MCF 10A (cell line): ENCODE measurements around the gene LAPTM5. TPM values are rescaled to one million over a fixed set of nuclear protein-coding genes. Genes with fewer than 3 reads are reported as not detected.

Experiments used
- BruUV-seq: library from RNA; stranded (reverse); fragments of 400-500 nt; replicated peaks from 2 replicates; lab custom pipeline; 2021; lab: Mats Ljungman, UMichigan
- CTCF ChIA-PET: fragments of 300-600 bp; sonication (Branson Sonifier 250); formaldehyde crosslinking; extraction: SDS; loops from one replicate; lab custom pipeline; 2021; ENCODE audit warnings: antibody characterized with exemption, inconsistent platforms; lab: Yijun Ruan, JAX
- POLR2A ChIA-PET: fragments of 300-600, 350-650 bp; sonication (Branson Sonifier 250); formaldehyde crosslinking; extraction: SDS; loops from one replicate; lab custom pipeline; 2020; ENCODE audit warnings: antibody characterized with exemption, inconsistent platforms; lab: Yijun Ruan, JAX
- DNase-seq: peaks from one replicate; pipeline ENCODE4 v3.0.0-alpha.2; 2018; ENCODE audit not compliant: unreplicated experiment
- H3K27ac Mint-ChIP-seq: one replicate; pipeline ENCODE4 v1.8.0; 2022; ENCODE audit warnings: mild to moderate bottlenecking, low read depth, mixed read lengths; ENCODE audit not compliant: unreplicated experiment
- H3K27me3 Mint-ChIP-seq: one replicate; pipeline ENCODE4 v1.8.0; 2022; ENCODE audit warnings: mixed read lengths; ENCODE audit not compliant: insufficient read depth, unreplicated experiment
- H3K36me3 Mint-ChIP-seq: one replicate; pipeline ENCODE4 v1.8.0; 2022; ENCODE audit warnings: mild to moderate bottlenecking, moderate library complexity, mixed read lengths; ENCODE audit not compliant: insufficient read depth, unreplicated experiment
- H3K4me1 Mint-ChIP-seq: one replicate; pipeline ENCODE4 v1.8.0; 2022; ENCODE audit warnings: mixed read lengths; ENCODE audit not compliant: insufficient read depth, unreplicated experiment
- H3K4me3 Mint-ChIP-seq: one replicate; pipeline ENCODE4 v1.8.0; 2022; ENCODE audit warnings: mild to moderate bottlenecking, moderate library complexity, mixed read lengths; ENCODE audit not compliant: unreplicated experiment
- H3K9me3 Mint-ChIP-seq: one replicate; pipeline ENCODE4 v1.8.0; 2022; ENCODE audit warnings: mixed read lengths; ENCODE audit not compliant: unreplicated experiment
- CTCF ChIP-seq: fragments of 200-600 bp; IDR thresholded peaks from one replicate; pipeline ENCODE4 v1.8.0; 2022; ENCODE audit warnings: antibody characterized with exemption, mild to moderate bottlenecking; ENCODE audit not compliant: unreplicated experiment
- intact Hi-C: fragments of 100-400 bp; cut with micrococcal nuclease; formaldehyde crosslinking; loops from 2 replicates; pipeline ENCODE4 v1.14.1; 2022
- total RNA-seq: library from RNA; stranded (reverse); gene quantifications from 2 replicates; pipeline ENCODE4 v1.2.3, GENCODE V29; 2022

The LAPTM5 gene
- total RNA-seq, 1 experiment from 2014 or later, result 15.9 TPM

- no TSS peak for BruUV-seq
- no peak for TF ChIP-seq CTCF
- no peak for DNase-seq
- intact Hi-C loops, result no loop called here
- Mint-ChIP-seq H3K36me3 (peaks cover 7% of the 10 kb centered on the region), H3K27me3 (no peaks in the 10 kb centered on the region), H3K4me1 (peaks cover 22% of the 10 kb centered on the region), H3K9me3 (no peaks in the 10 kb centered on the region), H3K27ac (no peak overlapping the region), H3K4me3 (no peak overlapping the region)
- ChIA-PET POLR2A (no interaction called here), CTCF (no interaction called here)
Observed at GRCh38 chr1:30759718-30760281, 2.2 kb upstream of the LAPTM5 start.

GRCh38 chr1:30758785-30759380, 1.3 kb upstream of the LAPTM5 start:
- Mint-ChIP-seq H3K27me3 (no peaks in the 10 kb centered on the region), H3K36me3 (peaks cover 3% of the 10 kb centered on the region), H3K4me1 (peaks cover 22% of the 10 kb centered on the region), H3K9me3 (no peaks in the 10 kb centered on the region), H3K27ac (no peak overlapping the region), H3K4me3 (no peak overlapping the region)
- BruUV-seq, result no TSS peak
- peak; percentile 53 for DNase-seq
- no peak for TF ChIP-seq CTCF
- ChIA-PET POLR2A (interaction anchor here (0.6 to 1.1 kb wide), 2 partner anchors 39 to 163 kb away, joined by 3 read pairs; no protein-coding TSS in a partner anchor), CTCF (interaction anchor here (0.7 to 1.8 kb wide), 4 partner anchors 21 to 155 kb away, joined by 3 to 7 read pairs (median 4); no protein-coding TSS in a partner anchor)
- intact Hi-C loops, result no loop called here

GRCh38 chr1:30758121-30758688, 631 bp upstream of the LAPTM5 start:
- H3K36me3 Mint-ChIP-seq, result no peaks in the 10 kb centered on the region
- no peak for TF ChIP-seq CTCF
- intact Hi-C loops, result no loop called here
- H3K4me1 Mint-ChIP-seq, result peaks cover 21% of the 10 kb centered on the region
- no peaks in the 10 kb centered on the region for H3K9me3 Mint-ChIP-seq
- CTCF ChIA-PET, result interaction anchor here (0.7 to 1.8 kb wide), 5 partner anchors 10 to 156 kb away, joined by 3 to 7 read pairs (median 3); no protein-coding TSS in a partner anchor
- no peak overlapping the region for H3K27ac Mint-ChIP-seq
- DNase-seq, result no peak
- no peak overlapping the region for H3K4me3 Mint-ChIP-seq
- H3K27me3 Mint-ChIP-seq, result no peaks in the 10 kb centered on the region
- POLR2A ChIA-PET, result interaction anchor here (1.1 kb wide), 1 partner anchor 39 kb away, joined by 3 read pairs; no protein-coding TSS in a partner anchor
- no TSS peak for BruUV-seq
